NK-92 (cell line): ENCODE results near the gene ZDHHC18.

ENCODE experiments used
- DNase-seq: peaks from one replicate; lab custom pipeline; 2025; ENCODE audit not compliant: unreplicated experiment; lab: John Stamatoyannopoulos, UW

ZDHHC18 gene

GRCh38 chr1:26897351-26897750, 70.9 kb downstream of the ZDHHC18 start:
- no peak for DNase-seq

- no peak for DNase-seq
Measured at GRCh38 chr1:26900001-26900814, 73.7 kb downstream of the ZDHHC18 start, which contains the start of gene GPATCH3. Gene GPATCH3 (minus strand): TSS chr1:26900467. CDS start chr1:26900442, 25 bp downstream.

GRCh38 chr1:26900815-26901511, 74.5 kb downstream of the ZDHHC18 start:
- DNase-seq: no peak
